ENCODE results near the gene MTFR2. TPM values are rescaled to one million over a fixed set of nuclear protein-coding genes. Genes with fewer than 3 reads are reported as not detected.

The MTFR2 gene
- total RNA-seq (2014; rRNA removed; shearing (Covaris generic)) = 2.1 and 4.5 TPM in 2 replicates

- peak; percentile 97 for DNase-seq (ENCODE audit: low spot score)
Observed at GRCh38 chr6:136249811-136250685, at the start of gene MTFR2. TSS of gene MTFR2 (minus strand) at chr6:136250311. CDS start at chr6:136249099, 1,212 bp downstream.

GRCh38 chr6:136294621-136295020 lies 44.5 kb upstream of the MTFR2 start:
- no peak for DNase-seq (ENCODE audit: low spot score)

- peak; percentile 60 for DNase-seq (ENCODE audit: low spot score)
Observed at GRCh38 chr6:136290410-136291010, 40.4 kb upstream of the MTFR2 start.

- peak; percentile 95 for DNase-seq (ENCODE audit: low spot score)
Observed at GRCh38 chr6:136289579-136290409, 39.7 kb upstream of the MTFR2 start, which contains the start of gene BCLAF1. TSS of gene BCLAF1 (minus strand) at chr6:136289846. CDS start at chr6:136279866, 9,980 bp downstream.

GRCh38 chr6:136289327-136289578 lies 39.1 kb upstream of the MTFR2 start:
- DNase-seq (ENCODE audit: low spot score) = peak; percentile 75

- DNase-seq (ENCODE audit: low spot score) = peak; percentile 51
Observed at GRCh38 chr6:136288566-136289326, 38.6 kb upstream of the MTFR2 start.

GRCh38 chr6:136284909-136285308 lies 34.8 kb upstream of the MTFR2 start:
- DNase-seq (ENCODE audit: low spot score) = no peak

GRCh38 chr6:136282906-136283305 lies 32.8 kb upstream of the MTFR2 start:
- DNase-seq (ENCODE audit: low spot score) = no peak

- DNase-seq (ENCODE audit: low spot score) = no peak
Observed at GRCh38 chr6:136280032-136280609, 30.0 kb upstream of the MTFR2 start.

GRCh38 chr6:136274062-136274461 lies 24.0 kb upstream of the MTFR2 start:
- no peak for DNase-seq (ENCODE audit: low spot score)

GRCh38 chr6:136265101-136265500 lies 15.0 kb upstream of the MTFR2 start:
- no peak for DNase-seq (ENCODE audit: low spot score)

GRCh38 chr6:136262940-136263339 lies 12.8 kb upstream of the MTFR2 start:
- no peak for DNase-seq (ENCODE audit: low spot score)

GRCh38 chr6:136254851-136255466 lies 4.8 kb upstream of the MTFR2 start:
- no peak for DNase-seq (ENCODE audit: low spot score)

GRCh38 chr6:136253734-136254133 lies 3.6 kb upstream of the MTFR2 start:
- no peak for DNase-seq (ENCODE audit: low spot score)

- DNase-seq (ENCODE audit: low spot score) = no peak
Observed at GRCh38 chr6:136252441-136252840, 2.3 kb upstream of the MTFR2 start.

- DNase-seq (ENCODE audit: low spot score) = no peak
Observed at GRCh38 chr6:136251394-136251793, 1.3 kb upstream of the MTFR2 start.

GRCh38 chr6:136250686-136251008 lies 536 bp upstream of the MTFR2 start:
- DNase-seq (ENCODE audit: low spot score) = no peak

GRCh38 chr6:136249336-136249735 lies 775 bp downstream of the MTFR2 start:
- DNase-seq (ENCODE audit: low spot score) = no peak

- DNase-seq (ENCODE audit: low spot score) = no peak
Observed at GRCh38 chr6:136244061-136244616, 6.0 kb downstream of the MTFR2 start.

- no peak for DNase-seq (ENCODE audit: low spot score)
Observed at GRCh38 chr6:136236466-136237293, 13.4 kb downstream of the MTFR2 start.

Measured in H4 (cell line).